ENCODE results near the gene GCKR. TPM values are rescaled to one million over a fixed set of nuclear protein-coding genes. Genes with fewer than 3 reads are reported as not detected.

GCKR gene
- total RNA-seq: 1.1 TPM in 1 of 2 replicates, not detected in the other

GRCh38 chr2:27496357-27497287 is at the start of gene GCKR:
TSS of gene GCKR (plus strand) at chr2:27496839. CDS start at chr2:27496905, 66 bp downstream.

GRCh38 chr2:27489498-27490397 is 6.9 kb upstream of the GCKR start, which contains the start of gene IFT172:
TSS of gene IFT172 (minus strand) at chr2:27489743. CDS start at chr2:27489653, 90 bp downstream.

GRCh38 chr2:27494944-27495554 is 1.6 kb upstream of the GCKR start, which contains the start of gene FNDC4:
TSS of gene FNDC4 (minus strand) at chr2:27495200. CDS start at chr2:27494679, 521 bp downstream.

Other genes starting within 250 kb of the GCKR start
- gene SLC30A3, start 233.8 kb upstream of the GCKR start, total RNA-seq: under 0.01 TPM in 1 of 2 replicates, not detected in the other
- gene DNAJC5G, start 221.4 kb upstream of the GCKR start, total RNA-seq: not detected in 2 replicates
- gene TRIM54, start 214.4 kb upstream of the GCKR start, total RNA-seq: not detected in 2 replicates
- 0.65 and 0.76 TPM in 2 replicates for gene UCN, start 188.4 kb upstream of the GCKR start, total RNA-seq
- gene MPV17, start 173.7 kb upstream of the GCKR start, total RNA-seq: 79.0 and 79.9 TPM in 2 replicates
- gene GTF3C2, start 140.1 kb upstream of the GCKR start, total RNA-seq: 44.4 and 49.5 TPM in 2 replicates
- gene EIF2B4, start 126.5 kb upstream of the GCKR start, total RNA-seq: 27.0 and 33.4 TPM in 2 replicates
- 148 and 150 TPM in 2 replicates for gene SNX17, start 126.2 kb upstream of the GCKR start, total RNA-seq
- gene ZNF513, start 116.1 kb upstream of the GCKR start, total RNA-seq: 6.7 and 12.9 TPM in 2 replicates
- 66.2 and 153 TPM in 2 replicates for gene PPM1G, start 87.2 kb upstream of the GCKR start, total RNA-seq
- gene NRBP1, start 68.2 kb upstream of the GCKR start, total RNA-seq: 81.2 and 88.4 TPM in 2 replicates
- gene KRTCAP3, start 54.5 kb upstream of the GCKR start, total RNA-seq: 0.49 and 8.9 TPM in 2 replicates
- gene IFT172, start 7.1 kb upstream of the GCKR start, total RNA-seq: 14.7 and 19.4 TPM in 2 replicates
- 18.6 and 35.9 TPM in 2 replicates for gene FNDC4, start 1.6 kb upstream of the GCKR start, total RNA-seq
- 13.0 and 20.8 TPM in 2 replicates for gene ZNF512, start 86.2 kb downstream of the GCKR start, total RNA-seq
- gene CCDC121, start 132.2 kb downstream of the GCKR start, total RNA-seq: 1.3 and 1.9 TPM in 2 replicates
- gene GPN1, start 132.2 kb downstream of the GCKR start, total RNA-seq: 45.6 and 58.8 TPM in 2 replicates
- gene SUPT7L, start 166.8 kb downstream of the GCKR start, total RNA-seq: 15.5 and 23.7 TPM in 2 replicates
- 15.5 and 20.5 TPM in 2 replicates for gene SLC4A1AP, start 167.1 kb downstream of the GCKR start, total RNA-seq